ENCODE data around the gene TVP23A. TPM values are rescaled to one million over a fixed set of nuclear protein-coding genes. Genes with fewer than 3 reads are reported as not detected.
A peak's percentile ranks its signal among the peaks of the same experiment; 100 is the strongest.

TVP23A gene
- total RNA-seq, 1 experiment from 2014 or later, result not detected

- intact Hi-C loops (cut with micrococcal nuclease), result no loop called here
- H3K27ac Mint-ChIP-seq (ENCODE audit: low read depth, unreplicated experiment), result no peak overlapping the region
These were observed 89.2 kb downstream of the TVP23A start for GRCh38 chr16:10729104-10730048.

DNA sequence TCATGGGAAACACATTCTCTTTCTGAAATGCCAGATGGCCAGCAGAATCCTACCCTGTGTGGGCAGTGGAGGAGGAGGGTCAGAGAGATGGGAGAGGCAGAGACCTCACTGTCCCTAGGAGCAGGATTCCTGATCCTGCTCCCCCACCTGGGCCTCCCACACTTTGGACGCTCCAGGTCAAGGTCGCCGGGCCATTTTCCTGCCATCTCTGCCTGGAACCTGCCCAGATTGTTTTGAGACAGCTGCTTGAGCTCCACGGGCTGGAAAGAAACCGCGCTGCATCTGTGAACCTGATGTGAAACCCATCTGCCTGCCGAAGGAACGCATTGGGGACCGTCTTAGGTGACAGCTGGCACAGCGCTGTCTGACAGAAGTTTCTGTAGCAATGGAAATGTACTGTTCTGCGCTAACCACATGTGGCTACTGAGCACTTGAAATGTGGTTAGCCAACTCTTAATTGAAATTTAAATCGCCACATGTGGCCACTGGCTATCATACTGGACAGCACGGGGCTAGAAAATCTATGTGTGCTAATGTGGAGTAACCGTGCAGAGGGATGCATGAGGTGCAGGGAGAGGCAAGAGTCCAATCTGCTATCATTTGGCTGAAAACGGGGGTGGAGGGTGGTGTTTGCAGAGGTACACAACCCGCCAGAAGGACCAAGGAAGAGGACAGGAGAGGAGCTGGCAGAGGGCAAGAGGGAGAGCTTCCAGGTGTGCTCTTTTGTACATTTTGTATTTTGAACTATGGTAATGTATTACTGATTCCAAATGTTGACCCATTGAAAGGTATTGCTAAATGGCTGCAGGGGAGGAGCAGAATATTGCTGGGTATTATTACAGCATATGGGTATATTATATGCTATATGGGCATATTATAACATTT is 90.3 kb downstream of the TVP23A start:
- ChIA-PET CTCF (interaction anchor here (0.7 to 1.1 kb wide), 3 partner anchors 16 to 213 kb away, joined by 3 to 9 read pairs (median 4); partner anchors contain the start of gene NUBP1), POLR2A (interaction anchor here (0.7 kb wide), 2 partner anchors 199 to 468 kb away, joined by 3 to 4 read pairs; no protein-coding TSS in a partner anchor)
- TF ChIP-seq, protein P1, sequence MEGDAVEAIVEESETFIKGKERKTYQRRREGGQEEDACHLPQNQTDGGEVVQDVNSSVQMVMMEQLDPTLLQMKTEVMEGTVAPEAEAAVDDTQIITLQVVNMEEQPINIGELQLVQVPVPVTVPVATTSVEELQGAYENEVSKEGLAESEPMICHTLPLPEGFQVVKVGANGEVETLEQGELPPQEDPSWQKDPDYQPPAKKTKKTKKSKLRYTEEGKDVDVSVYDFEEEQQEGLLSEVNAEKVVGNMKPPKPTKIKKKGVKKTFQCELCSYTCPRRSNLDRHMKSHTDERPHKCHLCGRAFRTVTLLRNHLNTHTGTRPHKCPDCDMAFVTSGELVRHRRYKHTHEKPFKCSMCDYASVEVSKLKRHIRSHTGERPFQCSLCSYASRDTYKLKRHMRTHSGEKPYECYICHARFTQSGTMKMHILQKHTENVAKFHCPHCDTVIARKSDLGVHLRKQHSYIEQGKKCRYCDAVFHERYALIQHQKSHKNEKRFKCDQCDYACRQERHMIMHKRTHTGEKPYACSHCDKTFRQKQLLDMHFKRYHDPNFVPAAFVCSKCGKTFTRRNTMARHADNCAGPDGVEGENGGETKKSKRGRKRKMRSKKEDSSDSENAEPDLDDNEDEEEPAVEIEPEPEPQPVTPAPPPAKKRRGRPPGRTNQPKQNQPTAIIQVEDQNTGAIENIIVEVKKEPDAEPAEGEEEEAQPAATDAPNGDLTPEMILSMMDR (IDR thresholded peaks at IDR 0.05; ENCODE audit: unreplicated experiment), result no peak
- no peaks in the 10 kb centered on the region for H3K9me3 Mint-ChIP-seq (ENCODE audit: unreplicated experiment)
- H3K36me3 Mint-ChIP-seq (ENCODE audit: insufficient read depth, unreplicated experiment), result no peaks in the 10 kb centered on the region
- H3K4me1 Mint-ChIP-seq (ENCODE audit: insufficient read depth, unreplicated experiment), result peaks cover 3% of the 10 kb centered on the region
- DNase-seq (ENCODE audit: unreplicated experiment), result no peak
- no peaks in the 10 kb centered on the region for H3K27me3 Mint-ChIP-seq (ENCODE audit: insufficient read depth, unreplicated experiment)
- no peak overlapping the region for H3K27ac Mint-ChIP-seq (ENCODE audit: low read depth, unreplicated experiment)
- no TSS peak for BruUV-seq (replicated peaks)
- intact Hi-C loops (cut with micrococcal nuclease), result no loop called here
- no peak overlapping the region for H3K4me3 Mint-ChIP-seq (ENCODE audit: unreplicated experiment)

More at GRCh38 chr16:10729104-10730048, 89.2 kb downstream of the TVP23A start:
- DNase-seq (ENCODE audit: unreplicated experiment), result peak; percentile 92
- TF ChIP-seq, protein P1 (IDR thresholded peaks at IDR 0.05; ENCODE audit: unreplicated experiment), result no peak
- no TSS peak for BruUV-seq (replicated peaks)
- Mint-ChIP-seq H3K9me3 (ENCODE audit: unreplicated experiment) (no peaks in the 10 kb centered on the region), H3K4me1 (ENCODE audit: insufficient read depth, unreplicated experiment) (peaks cover 3% of the 10 kb centered on the region), H3K36me3 (ENCODE audit: insufficient read depth, unreplicated experiment) (no peaks in the 10 kb centered on the region), H3K4me3 (ENCODE audit: unreplicated experiment) (no peak overlapping the region), H3K27me3 (ENCODE audit: insufficient read depth, unreplicated experiment) (no peaks in the 10 kb centered on the region)
- ChIA-PET CTCF (interaction anchor here (0.7 to 1.4 kb wide), 5 partner anchors 66 to 216 kb away, joined by 3 to 9 read pairs (median 4); no protein-coding TSS in a partner anchor), POLR2A (interaction anchor here (0.5 to 0.7 kb wide), 3 partner anchors 15 to 200 kb away, joined by 3 to 4 read pairs (median 3); no protein-coding TSS in a partner anchor)

Other genes starting within 250 kb of the TVP23A start
- 1.7 and 4.8 TPM in 2 replicates for gene EMP2, start 238.2 kb downstream of the TVP23A start, total RNA-seq (2022)
- gene TEKT5, start 123.9 kb downstream of the TVP23A start, total RNA-seq (2022), result not detected in 2 replicates
- gene NUBP1, start 75.0 kb downstream of the TVP23A start, total RNA-seq (2022), result 17.3 and 17.8 TPM in 2 replicates
- 0.12 TPM in 1 of 2 replicates, not detected in the other for gene CIITA, start 58.4 kb upstream of the TVP23A start, total RNA-seq (2022)
- gene DEXI, start 123.7 kb upstream of the TVP23A start, total RNA-seq (2022), result 21.6 and 24.1 TPM in 2 replicates
- gene CLEC16A, start 125.8 kb upstream of the TVP23A start, total RNA-seq (2022), result 29.1 and 32.4 TPM in 2 replicates